ENCODE measurements around the gene WDR18. TPM values are rescaled to one million over a fixed set of nuclear protein-coding genes. Genes with fewer than 3 reads are reported as not detected.

WDR18 gene
- total RNA-seq, 1 experiment from 2014 or later: 44.0 TPM

GRCh38 chr19:990119-990571, 6.0 kb downstream of the WDR18 start:
- Histone ChIP-seq H3K36me3 (ENCODE audit: control insufficient read depth, insufficient read depth, low read length) (no peaks in the 10 kb centered on the region), H3K4me3 (ENCODE audit: low read depth in 2 of 2, low read length in 2 of 2) (no peak overlapping the region), H3K27ac (ENCODE audit: low read length) (no peak overlapping the region), H3K9me3 (ENCODE audit: control insufficient read depth, insufficient read depth, low read depth, low read length) (no peaks in the 10 kb centered on the region), H3K27me3 (ENCODE audit: control insufficient read depth, insufficient read depth, low read length) (no peaks in the 10 kb centered on the region), H3K4me1 (ENCODE audit: control insufficient read depth, insufficient read depth, low read length) (peaks cover 1% of the 10 kb centered on the region; the same call in 1 of the 2 replicates)
- CTCF ChIA-PET: interaction anchor here (0.6 kb wide), 1 partner anchor 84 kb away, joined by 3 read pairs; no protein-coding TSS in a partner anchor
- POLR2A ChIA-PET: no interaction called here
- ATAC-seq (no peak), DNase-seq (ENCODE audit: low read depth, low spot score) (no peak)
- no TSS peak for BruUV-seq (replicated peaks)
- TF ChIP-seq, protein P1, sequence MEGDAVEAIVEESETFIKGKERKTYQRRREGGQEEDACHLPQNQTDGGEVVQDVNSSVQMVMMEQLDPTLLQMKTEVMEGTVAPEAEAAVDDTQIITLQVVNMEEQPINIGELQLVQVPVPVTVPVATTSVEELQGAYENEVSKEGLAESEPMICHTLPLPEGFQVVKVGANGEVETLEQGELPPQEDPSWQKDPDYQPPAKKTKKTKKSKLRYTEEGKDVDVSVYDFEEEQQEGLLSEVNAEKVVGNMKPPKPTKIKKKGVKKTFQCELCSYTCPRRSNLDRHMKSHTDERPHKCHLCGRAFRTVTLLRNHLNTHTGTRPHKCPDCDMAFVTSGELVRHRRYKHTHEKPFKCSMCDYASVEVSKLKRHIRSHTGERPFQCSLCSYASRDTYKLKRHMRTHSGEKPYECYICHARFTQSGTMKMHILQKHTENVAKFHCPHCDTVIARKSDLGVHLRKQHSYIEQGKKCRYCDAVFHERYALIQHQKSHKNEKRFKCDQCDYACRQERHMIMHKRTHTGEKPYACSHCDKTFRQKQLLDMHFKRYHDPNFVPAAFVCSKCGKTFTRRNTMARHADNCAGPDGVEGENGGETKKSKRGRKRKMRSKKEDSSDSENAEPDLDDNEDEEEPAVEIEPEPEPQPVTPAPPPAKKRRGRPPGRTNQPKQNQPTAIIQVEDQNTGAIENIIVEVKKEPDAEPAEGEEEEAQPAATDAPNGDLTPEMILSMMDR (IDR thresholded peaks at IDR 0.05): no peak
- TF ChIP-seq SIN3A (IDR thresholded peaks at IDR 0.05; ENCODE audit: borderline replicate concordance, insufficient read depth, low read depth, low read length): no peak
- in situ Hi-C loops (cut with HindIII; ENCODE audit: low pct_unique_long_range_greater_than_20kb, low sequenced_read_pairs): no loop called here
- intact Hi-C loops (cut with micrococcal nuclease; ENCODE audit: unreplicated experiment): no loop called here

DNA sequence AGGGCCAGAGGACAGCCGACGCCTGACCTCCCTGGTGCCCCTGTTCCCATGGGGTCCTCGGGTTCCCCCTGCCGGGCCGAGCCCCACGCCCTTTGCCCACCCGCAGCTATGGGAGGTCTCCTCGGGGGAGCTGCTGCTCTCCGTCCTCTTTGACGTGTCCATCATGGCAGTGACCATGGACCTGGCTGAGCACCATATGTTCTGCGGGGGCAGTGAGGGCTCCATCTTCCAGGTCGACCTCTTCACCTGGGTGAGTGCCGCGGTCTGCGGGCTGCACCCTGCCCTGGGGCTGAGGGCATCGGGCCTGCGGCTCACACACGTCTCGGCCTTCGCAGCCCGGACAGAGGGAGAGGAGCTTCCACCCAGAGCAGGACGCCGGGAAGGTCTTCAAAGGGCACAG, 6.6 kb downstream of the WDR18 start:
- POLR2A ChIA-PET: interaction anchor here (0.6 kb wide), 1 partner anchor 89 kb away, joined by 8 read pairs; no protein-coding TSS in a partner anchor
- CTCF ChIA-PET: interaction anchor here (0.6 kb wide), 1 partner anchor 84 kb away, joined by 3 read pairs; no protein-coding TSS in a partner anchor
- intact Hi-C loops (cut with micrococcal nuclease; ENCODE audit: unreplicated experiment) (no loop called here), in situ Hi-C loops (cut with HindIII; ENCODE audit: low pct_unique_long_range_greater_than_20kb, low sequenced_read_pairs) (no loop called here)
- Histone ChIP-seq H3K4me3 (ENCODE audit: low read depth in 2 of 2, low read length in 2 of 2) (no peak overlapping the region), H3K36me3 (ENCODE audit: control insufficient read depth, insufficient read depth, low read length) (no peaks in the 10 kb centered on the region), H3K4me1 (ENCODE audit: control insufficient read depth, insufficient read depth, low read length) (peaks cover 4% of the 10 kb centered on the region), H3K27me3 (ENCODE audit: control insufficient read depth, insufficient read depth, low read length) (no peaks in the 10 kb centered on the region), H3K9me3 (ENCODE audit: control insufficient read depth, insufficient read depth, low read depth, low read length) (no peaks in the 10 kb centered on the region), H3K27ac (ENCODE audit: low read length) (no peak overlapping the region)
- ATAC-seq (no peak), DNase-seq (ENCODE audit: low read depth, low spot score) (no peak)
- TF ChIP-seq, protein P2, sequence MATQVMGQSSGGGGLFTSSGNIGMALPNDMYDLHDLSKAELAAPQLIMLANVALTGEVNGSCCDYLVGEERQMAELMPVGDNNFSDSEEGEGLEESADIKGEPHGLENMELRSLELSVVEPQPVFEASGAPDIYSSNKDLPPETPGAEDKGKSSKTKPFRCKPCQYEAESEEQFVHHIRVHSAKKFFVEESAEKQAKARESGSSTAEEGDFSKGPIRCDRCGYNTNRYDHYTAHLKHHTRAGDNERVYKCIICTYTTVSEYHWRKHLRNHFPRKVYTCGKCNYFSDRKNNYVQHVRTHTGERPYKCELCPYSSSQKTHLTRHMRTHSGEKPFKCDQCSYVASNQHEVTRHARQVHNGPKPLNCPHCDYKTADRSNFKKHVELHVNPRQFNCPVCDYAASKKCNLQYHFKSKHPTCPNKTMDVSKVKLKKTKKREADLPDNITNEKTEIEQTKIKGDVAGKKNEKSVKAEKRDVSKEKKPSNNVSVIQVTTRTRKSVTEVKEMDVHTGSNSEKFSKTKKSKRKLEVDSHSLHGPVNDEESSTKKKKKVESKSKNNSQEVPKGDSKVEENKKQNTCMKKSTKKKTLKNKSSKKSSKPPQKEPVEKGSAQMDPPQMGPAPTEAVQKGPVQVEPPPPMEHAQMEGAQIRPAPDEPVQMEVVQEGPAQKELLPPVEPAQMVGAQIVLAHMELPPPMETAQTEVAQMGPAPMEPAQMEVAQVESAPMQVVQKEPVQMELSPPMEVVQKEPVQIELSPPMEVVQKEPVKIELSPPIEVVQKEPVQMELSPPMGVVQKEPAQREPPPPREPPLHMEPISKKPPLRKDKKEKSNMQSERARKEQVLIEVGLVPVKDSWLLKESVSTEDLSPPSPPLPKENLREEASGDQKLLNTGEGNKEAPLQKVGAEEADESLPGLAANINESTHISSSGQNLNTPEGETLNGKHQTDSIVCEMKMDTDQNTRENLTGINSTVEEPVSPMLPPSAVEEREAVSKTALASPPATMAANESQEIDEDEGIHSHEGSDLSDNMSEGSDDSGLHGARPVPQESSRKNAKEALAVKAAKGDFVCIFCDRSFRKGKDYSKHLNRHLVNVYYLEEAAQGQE (IDR thresholded peaks at IDR 0.05; ENCODE audit: insufficient read depth in 1 of 2, low read depth in 2 of 2, low read length in 1 of 2): no peak
- TF ChIP-seq, protein P1 (IDR thresholded peaks at IDR 0.05): no peak
- no peak for TF ChIP-seq SIN3A (IDR thresholded peaks at IDR 0.05; ENCODE audit: borderline replicate concordance, insufficient read depth, low read depth, low read length)
- no peak for TF ChIP-seq POLR2AphosphoS5 (IDR thresholded peaks at IDR 0.05; ENCODE audit: low read depth, low read length)
- TF ChIP-seq TCF7L2 (IDR thresholded peaks at IDR 0.05; ENCODE audit: low read depth, low read length): no peak
- BruUV-seq (replicated peaks): no TSS peak
